ENCODE results near the gene KIF26B.
A peak's percentile ranks its signal among the peaks of the same experiment; 100 is the strongest.

Gene KIF26B

DNA sequence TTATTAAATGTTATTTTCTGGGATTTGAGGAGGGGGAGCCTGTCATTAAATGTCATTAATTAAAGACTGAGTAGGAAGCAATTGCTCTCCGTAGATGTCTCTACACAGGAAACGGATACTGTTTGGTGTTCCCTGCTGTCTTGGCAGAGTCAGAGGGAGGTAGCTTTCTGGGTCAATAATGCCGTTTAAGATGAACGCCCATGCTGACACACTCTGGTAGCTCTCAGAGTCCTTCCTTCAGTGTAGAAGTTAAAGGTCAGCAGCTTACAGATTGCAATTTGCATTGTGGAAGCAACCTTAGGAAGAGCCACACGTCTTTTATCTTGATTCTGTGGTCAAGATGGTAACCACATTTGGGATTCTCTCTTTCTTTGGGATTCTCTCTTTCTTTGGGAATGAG lies 257.5 kb downstream of the KIF26B start:
- FAIRE-seq = no peak
- no peak for DNase-seq (ENCODE audit: low spot score)

GRCh38 chr1:245416781-245417180 lies 262.0 kb downstream of the KIF26B start:
- DNase-seq (ENCODE audit: low spot score) (no peak), FAIRE-seq (no peak)

DNA sequence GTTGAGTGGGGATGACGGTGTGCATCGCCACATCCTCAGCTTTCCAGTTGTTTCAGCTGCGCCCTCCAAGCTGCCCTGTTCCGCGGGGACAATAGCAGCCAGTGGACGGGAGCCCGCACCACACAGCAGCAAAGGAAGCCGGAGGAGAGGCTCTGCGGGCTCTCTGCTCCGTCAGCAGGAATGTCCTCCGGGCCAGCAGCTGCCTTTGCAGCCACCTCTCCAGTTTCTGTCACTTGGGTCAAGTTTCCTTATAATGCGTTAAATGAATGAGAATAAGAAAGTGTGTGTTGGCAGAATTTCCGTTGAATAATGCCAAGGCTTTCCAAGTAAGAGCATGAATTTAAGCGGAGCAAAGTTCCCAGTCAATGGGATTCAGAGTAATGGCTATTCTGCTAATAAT lies 263.3 kb downstream of the KIF26B start:
- no peak for DNase-seq (ENCODE audit: low spot score)
- no peak for FAIRE-seq

DNA sequence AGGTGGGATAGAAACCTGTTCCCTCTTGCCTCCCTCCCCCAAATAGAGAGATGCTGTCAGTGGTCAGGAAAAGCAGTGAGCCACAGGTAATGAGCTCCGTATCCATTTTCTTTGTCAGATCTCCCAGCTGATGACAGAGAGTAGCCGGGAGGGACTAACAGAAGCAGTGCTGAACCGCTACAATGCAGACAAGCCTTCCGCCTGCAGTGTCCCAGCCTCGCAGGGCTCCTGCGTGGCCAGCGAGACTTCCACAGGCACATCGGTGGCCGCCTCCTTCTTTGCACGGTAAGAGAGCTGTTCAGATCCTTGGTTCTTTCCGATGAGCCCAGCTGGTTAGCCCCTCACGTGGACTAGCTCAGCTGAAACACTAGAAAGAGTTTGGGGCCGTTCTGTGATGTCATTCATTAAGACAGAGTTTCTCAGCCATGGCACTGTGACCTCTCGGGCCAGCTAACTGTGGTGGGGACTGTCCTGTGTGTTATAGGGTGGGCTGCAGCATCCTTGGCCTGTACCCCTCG lies 264.7 kb downstream of the KIF26B start:
- no peak for FAIRE-seq

DNA sequence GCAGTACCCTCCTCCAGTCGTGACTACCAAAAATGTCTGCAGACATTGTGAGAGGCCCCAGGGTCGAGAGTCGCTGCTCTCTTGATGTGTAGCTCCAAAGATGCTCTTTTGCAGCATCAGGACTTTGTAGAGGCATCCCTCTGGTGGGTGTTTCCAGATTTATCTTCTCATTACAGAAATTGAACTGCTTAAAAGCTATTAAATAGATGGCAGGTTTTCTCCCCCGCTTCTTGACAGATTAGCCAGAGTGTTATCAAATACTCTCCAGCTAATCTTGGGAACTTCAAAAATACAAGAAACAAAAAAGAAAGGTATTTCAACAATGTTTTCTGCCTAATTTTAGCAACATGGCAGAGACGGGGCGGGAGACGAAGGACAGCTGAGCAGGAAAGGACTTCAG lies 265.2 kb downstream of the KIF26B start:
- no peak for FAIRE-seq
- DNase-seq (ENCODE audit: low spot score) = no peak

More for the DNA sequence above, 264.7 kb downstream of the KIF26B start:
- DNase-seq (ENCODE audit: low spot score) = no peak

DNA sequence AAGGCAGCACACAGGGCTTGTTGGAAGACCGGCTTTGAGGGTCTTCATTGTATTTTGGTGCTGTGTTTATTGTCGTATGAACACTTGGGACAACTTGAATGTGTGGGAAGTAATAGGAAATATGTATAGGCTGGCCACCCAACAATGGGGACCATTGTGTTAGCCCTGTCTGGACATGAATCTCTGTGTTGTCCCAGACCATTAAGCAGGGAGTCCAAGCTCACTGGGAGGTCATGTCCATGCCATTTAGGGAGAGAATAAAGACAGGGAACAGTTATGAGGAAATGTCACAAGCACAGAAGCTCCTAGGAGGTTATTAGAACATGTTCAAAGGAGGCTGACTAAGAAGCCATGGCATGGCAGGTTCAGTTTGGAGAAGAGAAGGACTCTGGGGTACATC lies 266.1 kb downstream of the KIF26B start:
- FAIRE-seq (no peak), DNase-seq (ENCODE audit: low spot score) (no peak)

- DNase-seq (ENCODE audit: low spot score) (no peak), FAIRE-seq (no peak)
Observed at GRCh38 chr1:245428681-245429080, 273.9 kb downstream of the KIF26B start.

GRCh38 chr1:245431706-245432105 lies 276.9 kb downstream of the KIF26B start:
- FAIRE-seq (no peak), DNase-seq (ENCODE audit: low spot score) (no peak)

DNA sequence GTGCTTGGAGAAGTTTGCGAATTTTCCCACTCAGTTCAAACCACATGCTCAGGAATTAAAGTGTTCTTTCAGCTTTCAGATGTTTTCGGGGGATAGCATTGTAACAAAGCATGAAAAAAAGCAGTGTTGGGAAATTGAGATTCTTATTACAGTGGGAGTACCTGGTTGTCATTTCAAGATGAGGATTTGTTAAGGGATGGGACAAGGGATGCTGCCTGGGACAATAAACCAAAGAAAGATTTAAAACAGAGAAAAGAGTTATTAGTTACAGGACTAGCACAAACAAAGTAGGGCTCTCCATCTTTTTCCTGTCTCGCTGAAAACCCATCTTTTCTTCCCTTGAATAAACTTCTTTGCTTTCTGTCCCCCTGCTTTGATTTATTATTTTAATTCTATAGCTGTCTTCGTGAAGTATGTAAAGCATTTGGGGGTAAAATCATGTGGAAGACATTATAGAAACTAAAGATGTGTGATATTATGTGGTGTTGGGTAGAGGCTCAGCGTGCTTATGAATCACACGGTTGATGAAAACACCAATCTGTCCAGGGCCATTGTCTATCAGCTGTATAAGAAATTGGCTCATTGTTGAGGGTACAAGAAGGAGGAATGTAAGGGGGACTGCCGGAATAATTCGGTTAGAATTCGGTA lies 277.6 kb downstream of the KIF26B start:
- no peak for DNase-seq (ENCODE audit: low spot score)
- no peak for FAIRE-seq

- FAIRE-seq = no peak
- DNase-seq (ENCODE audit: low spot score) = no peak
Observed at GRCh38 chr1:245433561-245433960, 278.8 kb downstream of the KIF26B start.

DNA sequence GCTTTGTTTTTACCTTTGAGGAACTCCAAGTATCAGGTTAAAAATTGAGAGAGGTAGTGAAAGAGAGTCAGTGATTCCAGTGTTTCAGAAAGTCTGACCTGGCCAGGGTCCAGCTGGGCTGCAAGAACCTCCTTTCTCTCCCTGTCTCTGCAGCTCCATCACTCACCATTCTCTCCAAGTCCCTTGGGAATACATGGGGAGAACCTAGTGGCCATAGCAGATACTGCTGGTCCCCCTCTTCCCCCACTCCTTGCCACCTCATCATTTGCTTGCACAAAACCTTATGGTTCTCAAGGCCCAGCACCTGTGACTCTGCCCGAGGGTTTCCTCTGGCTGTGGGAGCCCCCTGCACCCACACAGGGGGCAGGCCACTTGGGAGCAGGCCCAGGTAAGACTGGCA lies 279.5 kb downstream of the KIF26B start:
- DNase-seq (ENCODE audit: low spot score) (peak; percentile 22), FAIRE-seq (no peak)

DNA sequence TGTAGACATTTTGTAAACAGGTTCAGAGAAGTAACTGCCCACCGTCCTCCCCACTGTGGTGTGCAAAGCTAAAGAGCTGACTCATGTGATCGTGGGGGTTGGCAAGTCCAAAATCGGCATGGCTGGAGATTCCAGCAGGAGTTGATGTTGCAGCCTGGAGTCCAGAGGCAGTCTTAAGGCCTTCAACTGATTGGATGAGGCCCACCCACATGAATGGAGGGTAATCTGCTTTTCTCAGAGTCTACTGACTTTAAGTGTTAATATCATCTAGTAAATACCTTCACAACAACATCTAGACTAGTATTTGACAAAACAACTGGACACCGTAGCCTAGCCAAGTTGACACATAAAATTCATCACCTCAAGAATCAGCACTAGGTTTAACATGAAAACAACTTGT lies 281.6 kb downstream of the KIF26B start:
- no peak for FAIRE-seq
- no peak for DNase-seq (ENCODE audit: low spot score)

DNA sequence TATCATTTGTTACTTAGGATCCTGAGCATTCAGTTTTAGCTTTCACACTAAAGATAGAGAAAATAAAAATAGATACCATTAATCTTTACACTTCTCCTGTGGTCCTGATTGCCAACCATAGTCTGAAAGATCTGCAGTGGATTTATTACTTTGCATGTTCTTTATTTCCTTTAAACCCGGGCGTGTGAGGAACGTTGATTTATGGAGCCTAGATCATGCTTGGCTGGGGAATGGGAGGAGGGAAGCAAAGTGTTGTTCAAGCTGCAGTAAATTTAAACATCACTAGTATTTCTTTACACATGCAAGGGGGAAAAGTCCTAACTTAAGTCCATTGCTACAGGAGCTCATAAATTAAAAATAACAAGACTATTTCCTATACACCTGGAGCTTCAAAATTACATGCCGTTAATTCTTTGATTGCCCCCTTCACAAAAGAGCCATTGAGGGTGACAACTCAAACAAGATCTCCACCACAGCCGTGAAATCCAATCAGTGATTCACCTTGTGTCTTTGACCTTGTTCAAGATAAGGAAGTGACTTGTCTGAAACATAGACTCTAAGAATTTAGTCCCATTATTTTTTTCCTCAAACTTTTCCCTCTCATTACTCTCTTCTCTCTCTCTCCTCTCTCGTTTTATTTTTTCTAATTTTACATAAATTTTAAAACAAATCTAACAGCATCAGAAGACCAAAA lies 282.7 kb downstream of the KIF26B start:
- no peak for FAIRE-seq
- DNase-seq (ENCODE audit: low spot score) = no peak

DNA sequence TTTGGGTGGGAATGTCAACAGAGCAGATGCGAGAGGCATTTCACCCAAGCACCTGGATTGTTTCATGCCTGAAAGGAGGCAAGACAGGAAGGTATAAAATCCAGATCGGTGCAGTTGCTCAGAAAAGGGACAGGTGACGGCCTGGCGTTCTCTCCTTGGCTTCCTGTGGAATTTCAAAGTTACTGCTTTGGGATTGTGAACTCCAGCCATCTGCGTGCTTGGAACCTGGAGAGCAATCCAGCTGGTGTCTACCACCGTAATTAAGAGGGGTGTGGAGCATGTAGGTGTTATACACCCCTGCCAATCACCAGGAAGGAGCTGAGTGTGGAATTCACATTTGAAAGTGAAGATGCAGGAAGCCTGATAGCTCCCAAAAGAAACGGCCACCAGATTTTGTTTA lies 286.1 kb downstream of the KIF26B start:
- no peak for DNase-seq (ENCODE audit: low spot score)
- no peak for FAIRE-seq

- DNase-seq (ENCODE audit: low spot score) = no peak
- FAIRE-seq = no peak
Observed at GRCh38 chr1:245441689-245442088, 286.9 kb downstream of the KIF26B start.

GRCh38 chr1:245444147-245444828 lies 289.5 kb downstream of the KIF26B start:
- DNase-seq (ENCODE audit: low spot score) = no peak
- FAIRE-seq = no peak

GRCh38 chr1:245444945-245445344 lies 290.2 kb downstream of the KIF26B start:
- DNase-seq (ENCODE audit: low spot score) (no peak), FAIRE-seq (no peak)

DNA sequence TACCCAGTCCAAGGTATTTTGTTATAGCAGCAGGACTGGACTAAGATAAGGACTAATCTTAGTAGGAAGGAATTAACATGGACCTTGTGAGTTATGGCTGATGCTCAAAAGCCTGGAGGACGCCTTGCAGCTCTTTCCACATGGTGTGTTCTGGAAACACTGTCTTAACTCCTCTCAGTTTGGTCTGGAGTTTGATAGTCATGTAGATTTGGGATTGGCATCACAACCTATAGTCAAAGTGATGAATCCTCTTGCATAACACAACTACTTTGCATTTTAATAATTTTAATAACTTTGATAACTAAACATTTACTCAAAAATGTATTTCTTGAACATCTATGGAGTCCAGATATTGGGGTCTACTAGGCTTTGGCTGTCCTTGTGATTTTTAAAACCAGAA lies 293.7 kb downstream of the KIF26B start:
- DNase-seq (ENCODE audit: low spot score) (no peak), FAIRE-seq (no peak)

- DNase-seq (ENCODE audit: low spot score) (no peak), FAIRE-seq (no peak)
Observed at GRCh38 chr1:245448975-245449431, 294.2 kb downstream of the KIF26B start.

GRCh38 chr1:245453541-245453940 lies 298.8 kb downstream of the KIF26B start:
- DNase-seq (ENCODE audit: low spot score) = no peak
- no peak for FAIRE-seq

DNA sequence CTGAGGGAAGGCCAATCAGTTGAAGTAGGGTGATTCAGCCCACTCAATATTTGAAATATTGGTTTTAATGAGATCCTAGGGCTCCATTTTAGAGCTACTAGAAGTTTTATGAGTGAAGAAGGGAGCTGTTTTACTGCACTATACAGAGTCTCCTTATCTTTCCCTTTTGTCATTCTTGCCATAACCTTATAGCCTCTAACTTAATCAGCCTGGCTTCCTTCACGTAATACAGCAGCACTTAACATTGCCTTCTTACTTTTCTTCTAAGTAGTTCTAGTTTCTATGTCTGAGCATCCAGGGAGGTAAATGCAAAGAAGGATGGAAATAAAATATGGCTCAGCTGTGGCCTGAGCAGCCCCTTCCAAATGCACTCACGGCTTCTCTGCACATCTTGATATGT lies 299.3 kb downstream of the KIF26B start:
- no peak for FAIRE-seq
- no peak for DNase-seq (ENCODE audit: low spot score)

GRCh38 chr1:245457562-245457961 lies 302.8 kb downstream of the KIF26B start:
- no peak for DNase-seq (ENCODE audit: low spot score)
- FAIRE-seq = no peak

Measured in urothelium cell line (cell line).